HG03575 (cell line): Measurements from ENCODE around the gene NAB2.
"Not testable (repeated sequence)": the region's sequence is repeated elsewhere in the genome, so short reads cannot be mapped to it uniquely, and the experiment has no call there.

Experiments used
- ATAC-seq: cut with Tn5 transposase; IDR thresholded peaks from one replicate; pipeline ENCODE4 v1.9.1; 2021; ENCODE audit not compliant: unreplicated experiment, insufficient number of reproducible peaks, low FRiP score; ENCODE audit errors: extremely low read depth

NAB2 gene, protein sequence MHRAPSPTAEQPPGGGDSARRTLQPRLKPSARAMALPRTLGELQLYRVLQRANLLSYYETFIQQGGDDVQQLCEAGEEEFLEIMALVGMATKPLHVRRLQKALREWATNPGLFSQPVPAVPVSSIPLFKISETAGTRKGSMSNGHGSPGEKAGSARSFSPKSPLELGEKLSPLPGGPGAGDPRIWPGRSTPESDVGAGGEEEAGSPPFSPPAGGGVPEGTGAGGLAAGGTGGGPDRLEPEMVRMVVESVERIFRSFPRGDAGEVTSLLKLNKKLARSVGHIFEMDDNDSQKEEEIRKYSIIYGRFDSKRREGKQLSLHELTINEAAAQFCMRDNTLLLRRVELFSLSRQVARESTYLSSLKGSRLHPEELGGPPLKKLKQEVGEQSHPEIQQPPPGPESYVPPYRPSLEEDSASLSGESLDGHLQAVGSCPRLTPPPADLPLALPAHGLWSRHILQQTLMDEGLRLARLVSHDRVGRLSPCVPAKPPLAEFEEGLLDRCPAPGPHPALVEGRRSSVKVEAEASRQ

GRCh38 chr12:57088354-57089270 is at the start of gene NAB2:
Gene NAB2 (plus strand): TSS chr12:57089114. CDS start chr12:57089272, 158 bp downstream.
- ATAC-seq: no peak

- no peak for ATAC-seq
Observed at GRCh38 chr12:57040211-57040610, 48.7 kb upstream of the NAB2 start.

DNA sequence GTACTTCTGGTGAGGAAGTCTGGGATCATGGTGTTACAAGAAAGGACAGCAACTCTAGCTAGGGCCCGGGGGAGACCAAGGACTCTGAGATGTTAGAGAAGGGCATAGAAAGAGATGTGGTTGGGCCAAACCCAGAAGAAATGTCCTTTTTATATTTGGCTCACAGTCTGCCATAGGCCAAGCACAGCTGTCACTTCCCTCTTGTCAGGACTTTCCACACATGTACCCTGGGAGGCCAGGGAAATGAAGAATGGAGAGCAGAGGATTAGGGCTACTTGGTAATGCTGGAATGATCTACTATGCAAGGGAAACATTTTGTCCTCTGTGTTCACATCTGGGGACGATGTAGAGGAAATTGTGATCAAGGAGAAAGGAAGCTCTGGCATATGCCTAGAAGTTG is 48.2 kb upstream of the NAB2 start:
- ATAC-seq: no peak

DNA sequence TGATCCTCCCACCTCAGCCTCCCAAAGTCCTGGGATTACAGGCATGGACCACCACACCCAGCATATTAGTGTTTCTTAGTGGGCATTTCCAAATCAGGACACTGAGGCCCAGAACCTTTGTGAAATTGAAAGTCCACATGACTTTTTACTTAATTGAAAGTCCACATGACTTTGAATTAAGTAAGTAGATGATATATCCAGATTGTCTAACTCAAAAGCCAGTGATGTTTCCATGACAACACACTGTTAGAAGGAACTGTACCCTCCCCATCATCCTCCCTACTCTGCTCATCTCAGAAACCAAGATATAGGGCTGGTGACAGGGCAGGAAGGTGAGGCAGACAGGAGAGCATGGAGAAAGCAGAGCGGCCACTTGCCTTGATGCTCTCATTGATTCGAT is 46.2 kb upstream of the NAB2 start:
- ATAC-seq: no peak

DNA sequence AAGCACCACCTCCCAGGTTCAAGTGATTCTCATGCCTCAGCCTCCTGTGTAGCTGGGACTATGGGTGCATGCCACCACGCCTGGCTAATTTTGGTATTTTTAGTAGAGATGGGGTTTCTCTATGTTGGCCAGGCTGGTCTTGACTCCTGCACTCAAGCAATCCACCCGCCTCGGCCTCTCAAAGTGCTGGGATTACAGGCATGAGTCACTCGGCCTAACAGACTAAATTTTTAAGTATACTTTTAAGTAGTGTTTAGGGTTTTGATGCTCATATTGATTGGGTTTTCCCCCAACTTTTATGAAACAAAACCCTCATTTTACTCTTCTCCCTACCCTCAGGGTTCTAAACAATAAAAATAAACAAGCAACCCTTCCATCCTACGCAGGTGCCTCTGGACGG is 44.4 kb upstream of the NAB2 start:
- ATAC-seq: no peak

GRCh38 chr12:57044889-57045288 is 44.0 kb upstream of the NAB2 start:
- no peak for ATAC-seq

DNA sequence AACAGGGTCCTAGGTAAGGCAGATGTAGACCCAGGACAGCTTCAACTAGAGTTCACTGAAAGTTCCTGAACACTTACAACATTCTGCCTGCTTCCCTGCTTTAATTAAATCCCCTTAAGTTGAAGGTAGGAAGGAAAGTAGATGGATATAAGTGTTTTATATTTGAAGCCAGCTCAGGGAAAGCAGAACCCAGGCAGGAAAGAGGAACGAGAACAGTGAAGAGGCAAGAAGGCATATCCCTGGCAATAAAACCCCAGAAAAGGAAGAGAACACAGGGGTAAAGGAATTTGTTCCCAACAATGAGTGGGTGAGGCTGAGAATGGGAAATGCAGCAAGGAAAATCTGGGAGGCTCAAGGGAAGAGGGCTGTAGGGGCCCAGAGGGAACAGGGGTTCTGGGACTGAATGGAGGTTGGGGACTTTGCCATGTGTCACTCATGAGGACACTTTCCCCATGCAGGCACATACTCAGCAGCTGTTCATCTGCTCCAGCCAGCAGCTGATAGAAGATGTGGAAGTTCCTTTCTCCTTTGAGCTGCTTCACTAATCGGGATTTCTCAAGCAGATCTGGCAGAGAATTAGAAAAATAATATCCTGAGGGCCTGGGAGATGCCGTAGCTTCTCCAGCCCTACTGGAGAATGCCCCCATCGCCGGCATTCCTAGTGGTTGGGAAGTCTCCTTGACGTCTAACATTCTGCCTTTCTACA is 42.7 kb upstream of the NAB2 start:
- ATAC-seq: no peak

DNA sequence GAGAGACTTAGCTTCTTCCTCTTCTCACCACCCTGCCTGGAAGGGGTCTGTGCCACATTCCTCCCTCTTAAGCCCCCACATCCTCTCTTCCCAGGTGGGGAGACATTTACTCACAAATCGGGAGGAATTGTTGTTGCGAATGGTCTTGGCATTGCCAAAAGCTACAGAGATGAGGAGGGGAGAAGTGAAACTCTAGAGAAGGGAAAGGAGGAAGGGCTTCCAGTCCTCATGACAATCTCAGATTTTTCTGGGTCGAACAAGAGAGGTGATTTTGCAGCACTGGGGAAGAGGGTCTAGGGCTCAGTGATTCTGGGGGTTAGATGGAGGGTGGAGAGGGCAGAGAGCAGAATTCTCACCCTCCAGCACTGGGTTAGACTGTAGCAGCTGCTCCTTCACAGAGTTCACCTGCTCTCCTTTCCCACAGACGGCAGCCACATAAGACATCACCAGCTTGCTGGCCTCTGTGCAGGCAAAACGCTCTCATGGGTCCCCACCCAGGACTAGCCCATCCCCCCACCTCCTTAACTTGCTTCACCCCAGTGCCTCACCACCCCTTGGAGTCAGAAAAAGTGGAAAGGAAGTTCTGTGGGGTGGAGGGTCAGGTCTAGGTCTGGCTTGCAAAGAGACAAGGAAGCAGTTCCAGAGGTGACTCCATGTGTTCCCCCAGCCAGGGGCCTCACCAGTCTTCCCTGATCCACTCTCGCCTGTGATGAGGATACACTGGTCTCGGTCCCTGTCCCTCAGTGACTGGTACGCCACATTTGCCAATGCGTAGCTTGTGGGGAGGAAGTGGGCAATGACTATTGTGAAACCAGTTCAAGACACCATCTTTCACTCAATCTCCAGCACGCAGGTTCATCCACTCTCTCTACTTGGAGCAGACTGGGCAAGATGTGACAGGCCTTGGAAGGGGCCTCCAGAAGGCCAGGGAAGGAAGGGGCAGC is 41.7 kb upstream of the NAB2 start:
- ATAC-seq: no peak

DNA sequence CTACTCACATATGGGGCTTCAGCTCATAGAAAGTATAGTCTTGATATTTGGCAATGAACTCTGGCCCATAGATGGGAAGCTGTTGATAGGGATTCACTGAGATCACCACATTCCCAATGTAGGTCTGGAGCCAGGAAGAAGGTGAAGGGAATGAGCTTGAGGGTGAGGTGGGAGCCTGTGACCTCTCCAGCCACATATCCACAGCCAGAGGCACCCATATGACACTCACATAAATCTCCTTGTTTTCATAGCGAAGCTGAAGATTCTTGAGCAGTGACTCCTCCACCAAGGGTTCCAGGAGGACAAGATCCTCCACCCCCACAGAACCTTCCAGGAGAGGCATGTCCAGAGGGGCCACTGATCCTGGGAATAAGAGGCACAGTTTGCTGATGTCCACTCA is 40.9 kb upstream of the NAB2 start:
- no peak for ATAC-seq

DNA sequence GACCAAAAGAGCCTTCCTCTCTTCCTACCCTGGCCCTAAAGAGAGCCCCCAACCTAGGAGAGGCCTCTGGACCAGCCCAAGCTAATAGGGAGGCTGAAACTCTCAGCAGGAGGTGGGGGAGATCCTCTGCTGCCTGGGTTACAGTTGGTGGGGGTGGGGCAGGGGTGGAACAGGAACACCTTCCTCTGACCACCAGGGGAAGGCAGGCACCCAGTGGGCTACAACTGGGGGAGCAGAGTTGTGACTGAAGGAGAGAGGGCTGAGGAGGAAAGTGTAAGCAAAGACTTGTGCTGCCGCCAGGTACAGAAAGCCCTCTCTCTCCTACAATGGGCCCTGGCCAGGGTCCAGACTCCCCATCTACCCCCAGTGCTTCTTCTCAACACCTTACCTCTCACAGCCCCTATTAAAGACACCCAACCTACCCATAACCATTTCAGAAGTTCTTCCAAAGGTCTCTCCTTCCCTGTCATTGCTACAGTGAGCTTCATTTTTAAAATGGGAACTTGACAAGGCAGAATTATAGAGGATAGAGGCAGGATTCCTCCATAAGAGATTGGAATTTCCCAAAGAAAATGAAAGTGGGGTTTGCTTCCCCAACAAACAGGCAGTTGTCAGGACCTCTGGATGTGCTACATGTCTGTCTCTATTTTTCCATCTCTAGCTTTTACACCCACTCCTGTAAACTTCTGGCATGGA is 40.3 kb upstream of the NAB2 start:
- no peak for ATAC-seq

DNA sequence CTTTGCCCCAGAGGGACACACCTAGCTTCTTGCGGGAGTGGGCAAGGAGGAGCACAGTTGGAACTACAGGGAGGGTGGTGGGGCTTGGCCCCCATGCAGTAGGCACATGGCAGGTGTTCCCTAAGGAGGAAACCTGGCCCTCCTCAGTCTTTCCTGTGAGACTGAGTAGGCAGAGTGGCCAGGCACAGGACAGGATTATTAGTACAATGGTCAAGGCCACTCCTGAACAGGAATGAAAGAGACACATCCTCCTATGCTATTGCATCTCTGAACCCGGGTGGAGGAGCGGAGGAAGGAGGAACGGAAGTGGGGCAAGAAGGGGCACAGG is 39.8 kb upstream of the NAB2 start:
- no peak for ATAC-seq

GRCh38 chr12:57049890-57050289 is 39.0 kb upstream of the NAB2 start, which contains the start of gene MYO1A:
Gene MYO1A (minus strand): TSS chr12:57050129. CDS start chr12:57048323, 1,806 bp downstream.
- ATAC-seq: no peak

DNA sequence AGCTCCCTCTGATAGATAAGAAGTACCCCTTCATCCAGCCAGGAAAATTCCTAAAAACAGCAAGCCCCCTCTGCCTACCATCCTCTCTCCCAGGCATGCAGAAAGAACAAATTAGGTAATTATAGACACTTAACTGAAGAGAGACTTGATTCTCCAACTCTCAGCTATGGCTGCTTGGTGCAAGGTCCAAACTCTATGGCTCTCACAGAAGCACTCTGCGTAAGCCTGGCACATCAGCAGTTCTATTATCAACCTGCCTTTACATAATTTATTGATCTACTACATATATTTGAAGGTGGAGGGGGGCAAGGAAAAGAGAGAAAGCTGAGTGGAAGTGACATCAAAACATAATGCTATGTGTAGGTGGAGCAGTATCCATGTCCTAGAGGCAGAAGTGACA is 37.9 kb upstream of the NAB2 start:
- ATAC-seq: no peak

GRCh38 chr12:57053146-57053545 is 35.8 kb upstream of the NAB2 start:
- ATAC-seq: not testable (repeated sequence)

DNA sequence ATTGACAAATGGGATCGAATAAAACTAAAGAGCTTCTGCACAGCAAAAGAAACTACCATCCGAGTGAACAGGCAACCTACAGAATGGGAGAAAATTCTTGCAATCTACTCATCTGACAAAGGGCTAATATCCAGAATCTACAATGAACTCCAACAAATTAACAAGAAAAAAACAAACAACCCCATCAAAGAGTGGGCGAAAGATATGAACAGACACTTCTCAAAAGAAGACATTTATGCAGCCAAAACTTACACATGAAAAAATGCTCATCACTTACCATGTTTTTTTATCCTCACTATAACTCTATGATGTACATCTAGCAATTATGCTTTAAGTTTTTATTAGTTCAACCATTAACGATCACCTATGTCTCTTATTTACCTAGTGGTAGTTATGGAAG is 35.0 kb upstream of the NAB2 start:
- not testable (repeated sequence) for ATAC-seq

- no peak for ATAC-seq
Observed at GRCh38 chr12:57055824-57056223, 33.1 kb upstream of the NAB2 start.

DNA sequence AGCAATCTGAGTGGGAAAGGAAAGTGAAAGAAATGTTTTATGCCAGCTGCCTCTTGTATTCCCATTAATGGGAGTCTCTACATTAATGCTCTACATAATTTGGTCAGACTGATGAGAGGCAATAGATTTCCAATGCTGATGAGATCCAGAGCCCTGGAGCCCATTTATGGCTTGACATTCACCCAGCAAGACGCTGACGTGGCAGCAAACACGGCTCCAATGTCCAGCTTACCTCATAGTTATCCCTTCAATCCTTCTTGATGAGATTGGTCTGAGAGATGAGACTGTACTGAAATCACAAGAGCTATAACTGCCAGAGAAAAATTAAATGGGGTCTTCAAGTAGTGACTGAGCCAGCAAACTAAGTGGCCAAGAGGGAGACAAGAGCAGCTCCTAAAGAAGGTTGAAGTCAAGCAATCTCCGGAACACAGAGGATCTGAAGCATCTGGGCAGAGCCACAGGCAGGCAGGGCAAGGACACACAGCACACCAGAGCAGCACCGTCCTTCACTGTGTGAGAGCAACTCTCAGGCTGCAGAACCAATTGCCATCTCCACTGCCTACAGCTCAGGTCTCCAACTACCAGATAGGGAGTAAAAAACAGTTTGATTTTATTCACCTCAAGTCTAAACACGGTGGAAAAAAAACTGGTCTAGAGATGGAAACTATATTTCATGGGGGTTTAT is 31.7 kb upstream of the NAB2 start:
- ATAC-seq: no peak
